NT2/D1 (cell line): ENCODE data around the gene PNKP.

Experiments
- DNase-seq: peaks from one replicate; pipeline ENCODE4 v3.0.0-alpha.2; 2011; ENCODE audit warnings: low read depth, low spot score
- H3K27me3 ChIP-seq: 2 replicates; pipeline ENCODE4 v1.6.0; 2011; ENCODE audit warnings: mild to moderate bottlenecking; ENCODE audit not compliant: insufficient read length, insufficient read depth
- H3K36me3 ChIP-seq: 2 replicates; pipeline ENCODE4 v1.6.1; 2011; ENCODE audit warnings: mild to moderate bottlenecking, low read length, mixed read lengths; ENCODE audit not compliant: insufficient read depth, insufficient read length
- H3K4me1 ChIP-seq: 2 replicates; pipeline ENCODE4 v1.5.1; 2011; ENCODE audit not compliant: insufficient read depth, insufficient read length
- H3K4me3 ChIP-seq: 2 replicates; pipeline ENCODE4 v1.5.1; 2011; ENCODE audit warnings: low read depth; ENCODE audit not compliant: insufficient read length
- H3K9ac ChIP-seq: 2 replicates; pipeline ENCODE4 v1.6.0; 2011; ENCODE audit warnings: low read depth; ENCODE audit not compliant: insufficient read length
- H3K9me3 ChIP-seq: 2 replicates; pipeline ENCODE4 v1.5.1; 2011; ENCODE audit warnings: mild to moderate bottlenecking, low read length; ENCODE audit not compliant: insufficient read depth
- SUZ12 ChIP-seq: IDR thresholded peaks from 2 replicates; pipeline ENCODE4 v1.6.1; 2011; ENCODE audit not compliant: insufficient read length, insufficient read depth; ENCODE audit errors: extremely low read depth
- YY1 ChIP-seq: IDR thresholded peaks from 2 replicates; pipeline ENCODE4 v1.6.1; 2011; ENCODE audit not compliant: insufficient read length, insufficient read depth
- ZNF274 ChIP-seq: IDR thresholded peaks from 2 replicates; pipeline ENCODE4 v1.6.1; 2011; ENCODE audit warnings: mild to moderate bottlenecking, low read depth, low read length

PNKP gene

GRCh38 chr19:49855676-49856573 lies 11.5 kb downstream of the PNKP start:
- peaks cover 78% of the 10 kb centered on the region for H3K36me3 ChIP-seq
- DNase-seq, result no peak
- H3K4me3 ChIP-seq, result no peak overlapping the region
- H3K4me1 ChIP-seq, result peaks cover 23% of the 10 kb centered on the region
- no peaks in the 10 kb centered on the region for H3K27me3 ChIP-seq
- no peaks in the 10 kb centered on the region for H3K9me3 ChIP-seq
- no peak for TF ChIP-seq SUZ12
- TF ChIP-seq YY1, result no peak
- TF ChIP-seq ZNF274, result no peak
- no peak overlapping the region for H3K9ac ChIP-seq

- Histone ChIP-seq H3K4me1 (peaks cover 19% of the 10 kb centered on the region), H3K9me3 (no peaks in the 10 kb centered on the region), H3K4me3 (no peak overlapping the region), H3K36me3 (peaks cover 72% of the 10 kb centered on the region), H3K9ac (no peak overlapping the region), H3K27me3 (no peaks in the 10 kb centered on the region)
- DNase-seq, result no peak
- TF ChIP-seq YY1, result no peak
- TF ChIP-seq SUZ12, result no peak
Measured at GRCh38 chr19:49855277-49855675, 12.1 kb downstream of the PNKP start.

- Histone ChIP-seq H3K9ac (peak overlapping the region; percentile 42), H3K36me3 (peaks cover 72% of the 10 kb centered on the region), H3K4me3 (no peak overlapping the region), H3K4me1 (peaks cover 14% of the 10 kb centered on the region), H3K9me3 (no peaks in the 10 kb centered on the region), H3K27me3 (no peaks in the 10 kb centered on the region)
- TF ChIP-seq YY1, result no peak
- TF ChIP-seq SUZ12, result no peak
- TF ChIP-seq ZNF274, result no peak
- DNase-seq, result no peak
Measured at GRCh38 chr19:49854378-49855263, 12.8 kb downstream of the PNKP start.

GRCh38 chr19:49853852-49854377 lies 13.5 kb downstream of the PNKP start:
- Histone ChIP-seq H3K9ac (peak overlapping the region; percentile 42), H3K4me1 (peaks cover 17% of the 10 kb centered on the region), H3K36me3 (peaks cover 74% of the 10 kb centered on the region), H3K27me3 (no peaks in the 10 kb centered on the region), H3K9me3 (no peaks in the 10 kb centered on the region), H3K4me3 (no peak overlapping the region)
- TF ChIP-seq YY1, result no peak
- DNase-seq, result no peak

- peaks cover 14% of the 10 kb centered on the region for H3K4me1 ChIP-seq
- no peak for TF ChIP-seq SUZ12
- no peak for TF ChIP-seq YY1
- no peak for TF ChIP-seq ZNF274
- no peaks in the 10 kb centered on the region for H3K27me3 ChIP-seq
- peaks cover 62% of the 10 kb centered on the region for H3K36me3 ChIP-seq
- H3K9ac ChIP-seq, result peak overlapping the region; percentile 57
- no peak for DNase-seq
- H3K9me3 ChIP-seq, result no peaks in the 10 kb centered on the region
- H3K4me3 ChIP-seq, result peak overlapping the region; percentile 55
Measured at GRCh38 chr19:49852631-49853126, 14.7 kb downstream of the PNKP start.

- Histone ChIP-seq H3K4me1 (peaks cover 9% of the 10 kb centered on the region), H3K4me3 (peak overlapping the region; percentile 69), H3K36me3 (peaks cover 52% of the 10 kb centered on the region), H3K9me3 (no peaks in the 10 kb centered on the region), H3K27me3 (no peaks in the 10 kb centered on the region), H3K9ac (peak overlapping the region; percentile 88)
- no peak for DNase-seq
- TF ChIP-seq YY1 (no peak), SUZ12 (no peak)
Measured at GRCh38 chr19:49851456-49852259, 15.7 kb downstream of the PNKP start.
